HG03521 (cell line): ENCODE measurements around the gene SKAP1.
"Not testable (repeated sequence)": the region's sequence is repeated elsewhere in the genome, so short reads cannot be mapped to it uniquely, and the experiment has no call there.

Source experiments
- ATAC-seq: cut with Tn5 transposase; IDR thresholded peaks from one replicate; pipeline ENCODE4 v1.9.1; 2021; ENCODE audit warnings: mild to moderate bottlenecking, moderate library complexity; ENCODE audit not compliant: unreplicated experiment

The SKAP1 gene

GRCh38 chr17:48293319-48294019, 136.5 kb downstream of the SKAP1 start:
- no peak for ATAC-seq

GRCh38 chr17:48290378-48290777, 139.6 kb downstream of the SKAP1 start:
- ATAC-seq, result no peak

GRCh38 chr17:48286917-48287316, 143.1 kb downstream of the SKAP1 start:
- not testable (repeated sequence) for ATAC-seq

DNA sequence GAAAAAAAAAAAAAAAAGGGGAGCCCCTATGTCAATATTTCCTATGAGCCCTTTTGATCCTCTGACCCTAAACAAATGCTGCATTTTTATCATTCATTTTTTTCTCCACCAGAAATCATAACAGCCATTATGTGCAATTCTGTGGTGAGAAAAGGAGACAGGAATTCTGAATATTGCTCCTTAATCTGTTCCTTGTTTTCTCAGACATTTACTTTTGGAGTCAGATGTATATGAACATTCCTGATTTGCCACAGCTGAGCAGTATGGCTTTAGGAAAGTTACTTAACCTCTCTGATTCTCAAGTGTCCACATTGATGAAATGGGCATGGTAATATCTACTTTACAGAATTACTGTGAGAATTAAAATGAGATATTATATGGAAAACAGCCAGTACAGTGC, 144.4 kb downstream of the SKAP1 start:
- no peak for ATAC-seq

DNA sequence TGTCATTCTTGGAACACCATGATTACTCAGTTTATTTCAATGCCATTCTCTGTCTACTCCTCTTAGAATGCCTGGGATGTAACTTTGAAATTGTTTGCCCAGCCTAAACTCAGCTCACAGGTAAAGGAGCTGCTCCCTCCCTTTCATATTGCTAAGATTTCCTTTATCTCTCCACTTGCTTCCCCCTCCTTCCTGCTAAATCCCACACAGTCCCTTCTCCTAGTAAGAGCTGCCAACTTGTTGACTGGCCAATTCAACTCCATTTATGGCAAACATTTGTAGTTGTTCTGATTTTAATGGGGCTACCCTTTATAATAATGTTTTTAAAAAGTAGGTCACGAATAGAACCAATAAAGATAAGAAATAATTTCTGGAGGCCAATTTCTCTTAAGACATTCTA, 146.1 kb downstream of the SKAP1 start:
- no peak for ATAC-seq

- ATAC-seq, result no peak
Measured at GRCh38 chr17:48283411-48283810, 146.6 kb downstream of the SKAP1 start.

DNA sequence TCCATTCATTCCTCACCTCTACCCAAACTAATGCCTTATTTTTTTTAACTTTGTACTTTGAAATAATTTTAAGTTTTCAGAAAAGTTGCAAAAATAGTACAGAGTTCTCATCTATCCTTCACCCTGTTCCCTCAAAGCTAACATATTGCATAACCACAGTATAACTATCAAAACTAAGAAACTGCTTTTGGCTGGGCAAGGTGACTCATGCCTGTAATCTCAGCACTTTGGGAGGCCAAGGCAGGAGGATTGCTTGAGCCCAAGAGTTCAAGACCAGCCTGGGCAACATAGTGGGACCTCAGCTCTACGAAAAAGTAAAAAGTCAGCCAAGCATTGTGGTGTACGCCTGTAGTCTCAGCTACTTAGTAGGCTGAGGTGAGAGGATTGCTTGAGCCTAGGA, 147.7 kb downstream of the SKAP1 start:
- no peak for ATAC-seq

DNA sequence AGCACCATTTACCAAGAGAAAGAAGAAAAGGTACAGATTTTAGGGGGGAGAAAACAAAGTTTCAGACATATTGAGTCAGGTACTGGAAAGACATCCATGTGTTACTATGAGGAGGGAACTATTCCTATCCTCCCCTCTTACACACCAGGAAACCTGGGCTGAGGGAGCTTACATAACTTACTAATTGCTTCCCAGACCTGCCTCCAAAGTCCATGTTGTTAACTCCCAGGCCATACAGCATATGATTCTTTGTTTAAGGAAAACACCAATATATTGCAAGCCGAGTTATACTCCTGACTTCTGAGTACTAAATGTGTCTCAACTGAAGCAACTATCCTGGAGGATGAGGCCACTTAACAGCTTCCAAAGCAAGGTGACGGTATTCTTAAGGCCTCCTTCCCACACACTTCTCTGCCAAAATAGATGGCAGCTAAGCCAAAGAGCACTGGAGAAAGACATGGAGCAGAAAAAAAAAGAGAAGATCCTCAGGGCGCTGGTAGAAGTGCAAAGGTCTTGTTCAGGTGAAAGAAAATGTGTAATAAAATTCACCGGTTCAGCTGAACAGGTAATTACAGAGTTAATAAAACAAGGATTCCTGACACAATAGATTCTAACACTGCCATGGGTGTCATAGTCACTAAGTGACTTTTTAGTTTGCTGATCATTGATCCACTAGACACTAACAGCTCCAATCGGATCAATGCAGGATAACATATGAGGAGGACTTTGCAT, 151.1 kb downstream of the SKAP1 start:
- ATAC-seq, result no peak

- no peak for ATAC-seq
Measured at GRCh38 chr17:48276776-48277175, 153.2 kb downstream of the SKAP1 start.

GRCh38 chr17:48270899-48271298, 159.1 kb downstream of the SKAP1 start:
- ATAC-seq, result no peak

- no peak for ATAC-seq
Measured at GRCh38 chr17:48269209-48269608, 160.8 kb downstream of the SKAP1 start.

GRCh38 chr17:48263731-48264035, 166.3 kb downstream of the SKAP1 start:
- no peak for ATAC-seq

DNA sequence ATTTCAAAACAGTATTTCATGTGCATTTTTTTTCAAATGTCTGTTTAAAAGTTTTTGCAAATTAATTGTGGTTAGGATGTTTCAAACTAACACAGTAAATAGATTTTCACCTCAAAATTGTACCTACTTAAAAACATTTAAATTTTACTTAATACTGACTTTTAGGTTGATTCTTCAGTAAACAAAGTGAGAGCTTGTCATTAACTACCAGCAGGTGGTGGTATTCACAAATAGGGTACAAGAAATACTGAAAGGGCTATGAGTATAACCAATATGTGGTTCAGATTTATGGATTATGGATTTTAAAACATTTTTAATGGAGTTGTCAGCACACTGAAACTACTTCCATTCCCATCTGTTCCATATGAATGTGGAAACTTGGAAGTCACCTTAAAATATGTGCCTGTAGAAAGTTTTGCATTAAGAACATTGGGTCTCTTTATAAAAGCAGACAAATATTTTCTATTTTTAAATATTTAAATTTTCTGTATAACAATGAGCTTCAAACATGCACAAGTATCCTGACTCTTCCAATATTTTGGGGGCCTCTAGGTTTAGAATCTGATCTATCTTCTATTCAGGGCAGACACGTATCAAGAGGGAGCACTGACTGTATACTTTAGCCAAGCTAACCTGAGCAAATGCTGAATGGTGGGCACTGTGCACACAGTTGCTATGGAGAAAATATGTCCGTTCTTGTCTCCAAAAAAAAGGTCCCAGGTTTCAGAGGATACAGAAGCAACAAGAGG, 166.9 kb downstream of the SKAP1 start:
- ATAC-seq, result no peak

DNA sequence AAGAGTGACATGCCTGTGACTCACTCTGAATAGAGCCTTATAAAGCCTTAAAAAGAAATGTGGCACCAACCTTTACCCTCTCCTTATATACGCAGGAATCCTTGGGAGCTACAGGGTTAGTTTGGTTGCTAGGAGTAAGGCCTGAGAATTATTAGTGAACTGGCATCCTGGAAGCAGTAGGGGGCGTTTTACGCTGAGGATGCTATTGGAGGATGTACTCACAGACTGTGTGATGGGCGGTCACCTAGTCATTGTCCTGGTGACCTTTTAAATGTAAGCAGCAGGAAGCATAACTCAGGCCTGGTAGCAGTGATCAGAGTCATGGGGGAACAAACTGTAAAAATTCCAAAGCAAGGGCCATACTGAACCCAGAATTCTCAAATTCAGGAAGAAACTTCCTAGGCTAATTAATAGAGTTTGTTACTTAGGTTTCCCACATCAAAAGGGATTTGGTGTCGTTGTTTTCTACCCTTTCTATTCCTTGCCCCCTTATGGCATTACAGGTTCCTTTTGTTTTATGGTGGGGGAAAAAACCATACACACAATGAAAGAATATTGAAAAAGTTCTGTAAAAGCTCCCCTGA, 168.6 kb downstream of the SKAP1 start:
- no peak for ATAC-seq

GRCh38 chr17:48259694-48260291, 170.2 kb downstream of the SKAP1 start:
- no peak for ATAC-seq

- no peak for ATAC-seq
Measured at GRCh38 chr17:48258331-48258730, 171.7 kb downstream of the SKAP1 start.

GRCh38 chr17:48255759-48256158, 174.3 kb downstream of the SKAP1 start:
- no peak for ATAC-seq

DNA sequence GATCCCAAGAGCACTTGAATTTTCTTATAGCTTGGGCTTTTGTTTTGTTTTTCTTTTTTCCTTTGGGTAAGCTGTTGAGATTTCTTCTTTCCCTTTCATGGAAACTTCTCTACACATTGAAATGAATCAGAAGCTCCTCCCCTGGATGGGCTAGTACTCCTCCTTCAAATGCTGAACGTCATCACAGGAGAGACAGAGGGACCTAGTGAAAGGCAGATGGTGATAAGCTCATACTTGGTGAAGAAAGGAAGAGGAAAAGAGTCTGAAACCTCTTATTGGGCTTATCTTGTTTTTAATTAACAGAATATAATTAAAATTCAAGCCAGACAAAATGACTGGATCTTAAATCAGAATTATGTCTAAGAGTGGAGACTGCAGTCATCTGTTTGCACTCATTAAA, 175.1 kb downstream of the SKAP1 start:
- no peak for ATAC-seq

DNA sequence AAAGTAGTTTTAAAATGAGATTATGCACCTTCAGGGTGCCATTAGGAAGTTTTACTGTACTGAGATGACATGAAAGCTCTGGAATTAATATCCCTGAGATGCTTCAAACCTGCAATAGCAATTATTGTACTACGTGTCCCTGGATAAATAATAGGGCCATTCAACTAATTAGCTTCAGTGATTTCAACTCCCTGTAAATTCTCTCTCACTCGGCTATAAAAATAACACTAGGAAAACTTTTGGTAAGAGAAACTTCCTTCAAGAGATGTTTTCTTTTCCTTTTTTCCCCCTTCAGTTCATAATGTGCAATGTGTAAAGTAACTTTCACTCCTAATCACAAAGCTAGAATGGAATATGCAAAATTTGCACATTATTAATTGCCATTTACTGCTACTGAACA, 176.0 kb downstream of the SKAP1 start:
- no peak for ATAC-seq

DNA sequence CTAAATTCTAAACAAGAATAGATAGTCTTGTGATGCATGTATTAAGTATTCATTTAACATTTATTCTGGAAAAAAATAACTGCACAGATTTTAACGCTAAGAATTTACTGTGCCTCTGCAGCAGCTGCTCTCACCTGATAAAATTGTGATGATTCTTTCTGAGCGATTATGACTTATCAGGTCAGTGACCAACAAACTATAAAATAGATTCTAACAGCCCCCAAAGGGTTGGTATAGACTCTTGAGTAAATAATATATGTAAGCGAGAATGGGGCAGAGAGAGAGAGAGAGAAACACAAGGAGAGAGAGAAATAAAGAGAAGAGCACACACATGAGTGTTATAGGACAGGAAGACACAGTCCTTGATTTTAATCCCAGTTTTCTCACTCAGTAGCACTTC, 178.1 kb downstream of the SKAP1 start:
- no peak for ATAC-seq

GRCh38 chr17:48250949-48251348, 179.1 kb downstream of the SKAP1 start:
- no peak for ATAC-seq
